ENCODE data around the gene CFLAR. TPM values are rescaled to one million over a fixed set of nuclear protein-coding genes. Genes with fewer than 3 reads are reported as not detected.
A peak's percentile ranks its signal among the peaks of the same experiment; 100 is the strongest.

The CFLAR gene
- total and polyA plus RNA-seq, 9 of the 15 experiments (the other 6 are each of a cell fraction or from before 2014, with no cell fraction given): 27.5 to 102 (median 54.0) TPM

GRCh38 chr2:201122276-201122675 lies 6.3 kb downstream of the CFLAR start:
- Histone ChIP-seq H3K4me2 (ENCODE audit: insufficient read depth, low read length) (peak overlapping the region; percentile 82), H4K20me1 (replicated peaks; ENCODE audit: control insufficient read depth, insufficient read depth, low read length) (0 out of 2 replicates have a peak, but pooled peaks cover 2% of the 10 kb centered on the region), H3K27ac (ENCODE audit: extremely low read depth, low read depth, low read length) (peak overlapping the region; percentile 57), H3K9me1 (ENCODE audit: control insufficient read depth, insufficient read depth, low read length) (no peaks in the 10 kb centered on the region), H3K9ac (ENCODE audit: insufficient read depth in 1 of 2, low read depth in 2 of 2, low read length in 2 of 2) (peak overlapping the region in 1 of 2 experiments; percentile 94; a peak in 2 of 4 replicates), H3K4me1 (replicated peaks in 1 of 2; ENCODE audit: control insufficient read depth in 2 of 2, insufficient read depth in 2 of 2, low read length in 2 of 2) (peaks cover 30 to 44% of the 10 kb centered on the region in 2 experiments), H3K4me3 (peak overlapping the region; percentile 93), H2AFZ (ENCODE audit: low read depth, low read length) (no peak overlapping the region), H3K79me2 (ENCODE audit: control insufficient read depth, insufficient read depth, low read length) (peaks cover 97% of the 10 kb centered on the region), H3K9me3 (replicated peaks; ENCODE audit: control insufficient read depth, insufficient read depth, low read depth, low read length) (no peaks in the 10 kb centered on the region), H3K27me3 (ENCODE audit: control insufficient read depth in 2 of 2, insufficient read depth in 2 of 2, low read length in 2 of 2) (no peaks in the 10 kb centered on the region), H3K36me3 (ENCODE audit: control insufficient read depth, insufficient read depth, low read length) (peaks cover 31% of the 10 kb centered on the region)
- DNase-seq (ENCODE audit: extremely low read depth in 1 of 4, low spot score in 3 of 4) (peak; percentile 19 to 67 (median 38)), ATAC-seq (no peak; the same call in 2 of the 3 replicates), FAIRE-seq (no peak)
- intact Hi-C loops (cut with micrococcal nuclease): no loop called here
- in situ Hi-C loops (cut with MboI): no loop called here
- CTCF ChIA-PET (ENCODE audit: low intra/inter-chr PET ratio): no interaction called here
- whole genome bisulfite sequencing (ENCODE audit: insufficient coverage, low coverage, missing lambda C conversion rate): 0% methylated on average over 1 of the region's 1 CpG
- POLR2A ChIA-PET: interaction anchor here (0.6 to 1.3 kb wide), 3 partner anchors 15 to 258 kb away, joined by 3 to 4 read pairs (median 4); no protein-coding TSS in a partner anchor
- no TSS peak for BruUV-seq (replicated peaks)
- TF ChIP-seq MNT (conservative IDR thresholded peaks at IDR 0.05) (0 out of 4 replicates have a peak, but pooled peaks of 1 of the 2 experiments have one; percentile 25), SOX6 (IDR thresholded peaks at IDR 0.05) (peak; percentile 43; the same call in 1 of the 2 replicates), POLR2AphosphoS2 (IDR thresholded peaks at IDR 0.05; ENCODE audit: low read length) (no peak), EHMT2 (IDR thresholded peaks at IDR 0.05) (peak; percentile 78; the same call in 1 of the 2 replicates), FOSL1 (tag; conservative IDR thresholded peaks at IDR 0.05) (peak; percentile 43; the same call in 1 of the 2 replicates), EP300 (IDR thresholded peaks at IDR 0.05; ENCODE audit: low read length) (peak; percentile 25; the same call in 1 of the 2 replicates), NFE2 (IDR thresholded peaks at IDR 0.05; ENCODE audit: low read depth) (peak; percentile 64; the same call in 1 of the 2 replicates), ATF3 (IDR thresholded peaks at IDR 0.05) (peak; percentile 46; the same call in 1 of the 2 replicates), ATF3 (CRISPR knock-in tag; conservative IDR thresholded peaks at IDR 0.05) (no peak), ZNF639 (CRISPR knock-in tag; conservative IDR thresholded peaks at IDR 0.05 in 1 of 2, IDR thresholded peaks at IDR 0.05 in 1 of 2) (peak in 1 of 2 experiments; percentile 42; a peak in 1 of 4 replicates), NFRKB (IDR thresholded peaks at IDR 0.05; ENCODE audit: low read depth) (peak; percentile 25; the same call in 1 of the 2 replicates), RFX1 (IDR thresholded peaks at IDR 0.05) (no peak), PKNOX1 (IDR thresholded peaks at IDR 0.05) (peak; percentile 78), USF1 (CRISPR knock-in tag; IDR thresholded peaks at IDR 0.05) (0 out of 2 replicates have a peak, but pooled peaks have one; percentile 29), TCF3 (CRISPR knock-in tag; IDR thresholded peaks at IDR 0.05) (peak; percentile 37), CTBP1 (IDR thresholded peaks at IDR 0.05; ENCODE audit: borderline replicate concordance) (peak; percentile 31; the same call in 1 of the 2 replicates), BDP1 (IDR thresholded peaks at IDR 0.05; ENCODE audit: insufficient read depth, insufficient read length) (no peak), ZNF316 (IDR thresholded peaks at IDR 0.05) (peak; percentile 60; the same call in 1 of the 2 replicates)

All from K562 (cell line).